GM23248 (cell line): ENCODE measurements around the gene PTEN.

ENCODE experiments used
- EZH2 ChIP-seq: fragments of 200-600 bp; sonication (generic); IDR thresholded peaks from 2 replicates; pipeline ENCODE4 v1.6.1; 2018; ENCODE audit warnings: antibody characterized with exemption, mild to moderate bottlenecking; ENCODE audit not compliant: insufficient read depth, poor library complexity, severe bottlenecking
- EZH2phosphoT487 ChIP-seq: fragments of 200-600 bp; sonication (generic); IDR thresholded peaks from 2 replicates; pipeline ENCODE4 v1.6.1; 2018; ENCODE audit warnings: antibody characterized with exemption, moderate library complexity, mild to moderate bottlenecking, low read depth; ENCODE audit not compliant: insufficient read depth

DNA sequence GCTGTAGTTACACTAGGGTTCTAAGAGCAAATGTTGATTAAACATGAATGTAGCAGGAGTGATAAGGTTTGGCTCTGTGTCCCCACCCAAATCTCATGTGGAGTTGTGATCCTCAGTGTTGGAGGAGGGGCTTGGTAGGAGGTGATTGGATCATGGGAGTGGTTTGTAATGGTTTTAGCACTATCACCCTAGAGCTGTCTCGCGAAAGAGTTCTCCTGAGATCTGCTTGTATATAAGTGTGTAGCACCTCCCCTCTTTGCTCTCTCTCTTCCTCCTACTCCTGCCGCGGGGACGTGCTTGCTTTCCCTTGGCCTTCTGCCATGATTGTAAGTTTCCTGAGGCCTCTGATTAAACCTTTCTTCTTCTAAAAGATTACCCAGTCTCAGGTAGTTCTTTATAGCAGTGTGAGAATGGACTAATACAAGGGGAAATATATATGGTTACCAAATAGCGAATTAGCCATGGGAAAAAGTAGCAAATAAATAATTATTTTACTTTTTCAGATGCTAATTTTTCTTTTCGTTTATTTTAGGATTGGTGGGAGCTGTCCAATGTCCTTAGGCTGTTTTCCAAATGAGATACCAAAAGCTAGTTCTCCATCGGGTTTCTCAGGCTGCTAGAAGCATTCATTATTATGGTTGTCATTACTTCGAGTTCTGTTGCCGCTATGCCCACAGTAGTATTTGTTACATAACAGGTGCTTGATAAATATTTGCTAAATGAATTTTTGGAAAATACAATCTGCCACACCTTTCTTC is 58.7 kb downstream of the PTEN start:
- TF ChIP-seq EZH2 (no peak), EZH2phosphoT487 (no peak)
